ENCODE measurements around the gene FIBCD1.

FIBCD1 gene

GRCh38 chr9:130938652-130939404, at the start of gene FIBCD1:
Gene FIBCD1, minus strand, starts transcription at chr9:130939247. Its CDS starts 640 bp downstream, at chr9:130938607.
- DNase-seq (ENCODE audit: low spot score) = peak; percentile 80

GRCh38 chr9:130988400-130988747, 49.3 kb upstream of the FIBCD1 start:
- DNase-seq (ENCODE audit: low spot score) = no peak

- no peak for DNase-seq (ENCODE audit: low spot score)
Observed at GRCh38 chr9:130987738-130988399, 48.8 kb upstream of the FIBCD1 start.

- no peak for DNase-seq (ENCODE audit: low spot score)
Observed at GRCh38 chr9:130987054-130987453, 48.0 kb upstream of the FIBCD1 start.

- no peak for DNase-seq (ENCODE audit: low spot score)
Observed at GRCh38 chr9:130986356-130986965, 47.4 kb upstream of the FIBCD1 start.

GRCh38 chr9:130985606-130986162, 46.6 kb upstream of the FIBCD1 start:
- DNase-seq (ENCODE audit: low spot score) = no peak

GRCh38 chr9:130985029-130985428, 46.0 kb upstream of the FIBCD1 start:
- no peak for DNase-seq (ENCODE audit: low spot score)

- DNase-seq (ENCODE audit: low spot score) = no peak
Observed at GRCh38 chr9:130984521-130984920, 45.5 kb upstream of the FIBCD1 start.

- DNase-seq (ENCODE audit: low spot score) = no peak
Observed at GRCh38 chr9:130983970-130984369, 44.9 kb upstream of the FIBCD1 start.

- DNase-seq (ENCODE audit: low spot score) = no peak
Observed at GRCh38 chr9:130983359-130983670, 44.3 kb upstream of the FIBCD1 start.

- no peak for DNase-seq (ENCODE audit: low spot score)
Observed at GRCh38 chr9:130982636-130983358, 43.8 kb upstream of the FIBCD1 start.

- no peak for DNase-seq (ENCODE audit: low spot score)
Observed at GRCh38 chr9:130981756-130982137, 42.7 kb upstream of the FIBCD1 start.

- DNase-seq (ENCODE audit: low spot score) = no peak
Observed at GRCh38 chr9:130981002-130981755, 42.1 kb upstream of the FIBCD1 start.

- no peak for DNase-seq (ENCODE audit: low spot score)
Observed at GRCh38 chr9:130980526-130980925, 41.5 kb upstream of the FIBCD1 start.

GRCh38 chr9:130979591-130980385, 40.7 kb upstream of the FIBCD1 start:
- no peak for DNase-seq (ENCODE audit: low spot score)

- no peak for DNase-seq (ENCODE audit: low spot score)
Observed at GRCh38 chr9:130977811-130978221, 38.8 kb upstream of the FIBCD1 start.

- DNase-seq (ENCODE audit: low spot score) = no peak
Observed at GRCh38 chr9:130975932-130976841, 37.1 kb upstream of the FIBCD1 start.

- no peak for DNase-seq (ENCODE audit: low spot score)
Observed at GRCh38 chr9:130975156-130975555, 36.1 kb upstream of the FIBCD1 start.

GRCh38 chr9:130974697-130975096, 35.6 kb upstream of the FIBCD1 start:
- DNase-seq (ENCODE audit: low spot score) = no peak

Measured in HuH-7 (cell line).